HepG2 (cell line): ENCODE measurements around the gene STPG2. TPM values are rescaled to one million over a fixed set of nuclear protein-coding genes. Genes with fewer than 3 reads are reported as not detected.

Experiments used
- ATAC-seq: fragments of 200-7000 bp; cut with Tn5 transposase; 3 replicates; pipeline ENCODE4 v1.9.1; 2020; ENCODE audit warnings: mild to moderate bottlenecking, moderate library complexity
- BruUV-seq: library from RNA; stranded (reverse); fragments of 400-500 nt; replicated peaks from 2 replicates; lab custom pipeline; 2021; lab: Mats Ljungman, UMichigan
- CTCF ChIA-PET: fragments of 300-600 bp; formaldehyde crosslinking; extraction: SDS; loops from one replicate; lab custom pipeline; 2021; ENCODE audit warnings: low total read pairs, inconsistent platforms, low intra/inter-chr PET ratio; lab: Yijun Ruan, JAX
- POLR2A ChIA-PET: fragments of 350-600 bp; sonication (Branson Sonifier 250); formaldehyde crosslinking; loops from one replicate; lab custom pipeline; 2020; ENCODE audit warnings: antibody characterized with exemption, inconsistent platforms; lab: Yijun Ruan, JAX
- DNase-seq: peaks from one replicate; pipeline ENCODE4 v3.0.0-alpha.2; 2015; ENCODE audit warnings: low spot score
- FAIRE-seq: peaks from 3 replicates; lab custom pipeline; 2011; peaks lifted over from hg19 to GRCh38; lab: Jason Lieb, UNC
- H2AFZ ChIP-seq: one replicate; pipeline ENCODE4 v1.6.1; 2011; ENCODE audit warnings: low read length, inconsistent platforms
- H3K27ac ChIP-seq: fragments of 300-600 bp; 3 replicates; pipeline ENCODE4 v1.8.0; 2011; ENCODE audit warnings: mixed run types, mild to moderate bottlenecking, mixed read lengths, low read length, inconsistent platforms; ENCODE audit not compliant: insufficient read depth; ENCODE audit errors: extremely low read length
- H3K27me3 ChIP-seq, 2 experiments: fragments of 200-600 bp in 1 of 2; 2 replicates in 1 of 2; 3 replicates in 1 of 2; pipeline versions ENCODE4 v1.6.0 to v1.8.0; 2011; ENCODE audit warnings: low read length in 2 of 2, mild to moderate bottlenecking in 2 of 2, moderate library complexity in 2 of 2, inconsistent platforms in 1 of 2; ENCODE audit not compliant: insufficient read depth in 2 of 2, control insufficient read depth in 1 of 2
- H3K36me3 ChIP-seq, 2 experiments: fragments of 200-600 bp in 1 of 2; replicated peaks in 1 of 2; 2 replicates in 1 of 2; 3 replicates in 1 of 2; pipeline versions ENCODE4 v1.5.1 to v1.8.0; 2011; ENCODE audit warnings: low read length in 2 of 2, inconsistent platforms in 1 of 2; ENCODE audit not compliant: insufficient read depth in 2 of 2, control insufficient read depth in 1 of 2
- H3K4me1 ChIP-seq: 2 replicates; pipeline ENCODE4 v1.5.1; 2012; ENCODE audit warnings: low read length, inconsistent platforms; ENCODE audit not compliant: insufficient read depth
- H3K4me2 ChIP-seq: 2 replicates; pipeline ENCODE4 v1.6.0; 2011; ENCODE audit warnings: low read depth, low read length, inconsistent platforms
- H3K4me3 ChIP-seq, 3 experiments: fragments of 200-600 bp in 1 of 3; sonication (generic), shearing (Covaris generic) in 1 of 3; replicated peaks in 1 of 3; 2 replicates each; pipeline ENCODE4 v1.5.1; 2011 to 2016; ENCODE audit warnings: low read length in 3 of 3, inconsistent platforms in 2 of 3, low read depth in 2 of 3, mild to moderate bottlenecking in 2 of 3, control low read depth in 1 of 3, mixed read lengths in 1 of 3; ENCODE audit not compliant: insufficient read depth in 1 of 3
- H3K79me2 ChIP-seq: one replicate; pipeline ENCODE4 v1.6.1; 2011; ENCODE audit warnings: low read length, inconsistent platforms; ENCODE audit not compliant: insufficient read depth
- H3K9ac ChIP-seq: 2 replicates; pipeline ENCODE4 v1.6.0; 2011; ENCODE audit warnings: mild to moderate bottlenecking, low read depth, low read length, inconsistent platforms; ENCODE audit not compliant: insufficient read depth
- H3K9me3 ChIP-seq: 2 replicates; pipeline ENCODE4 v1.5.1; 2012; ENCODE audit warnings: mild to moderate bottlenecking, low read length
- H4K20me1 ChIP-seq: 2 replicates; pipeline ENCODE4 v1.6.0; 2011; ENCODE audit warnings: inconsistent platforms, mild to moderate bottlenecking, low read length, moderate library complexity; ENCODE audit not compliant: insufficient read depth
- CBFB ChIP-seq: sonication (generic); formaldehyde crosslinking; IDR thresholded peaks from 2 replicates; pipeline ENCODE4 v1.4.0; 2020; ENCODE audit warnings: missing genetic modification reagents
- CCDC6 ChIP-seq: sonication (generic); formaldehyde crosslinking; IDR thresholded peaks from 2 replicates; pipeline ENCODE4 v1.8.1; 2022; ENCODE audit warnings: mild to moderate bottlenecking, missing genetic modification reagents, moderate library complexity
- CENPX ChIP-seq: sonication (generic); formaldehyde crosslinking; IDR thresholded peaks from 2 replicates; pipeline ENCODE4 v1.9.0; 2021; ENCODE audit warnings: mild to moderate bottlenecking, missing genetic modification reagents, moderate library complexity
- CREM ChIP-seq, 2 experiments: sonication (generic) in 1 of 2; formaldehyde crosslinking in 1 of 2; IDR thresholded peaks; 2 replicates each; pipeline versions ENCODE4 v1.4.0 to v1.6.1; 2016 to 2020; ENCODE audit warnings: antibody characterized with exemption in 1 of 2, mild to moderate bottlenecking in 1 of 2, missing genetic modification reagents in 1 of 2
- GPN1 ChIP-seq: sonication (generic); formaldehyde crosslinking; IDR thresholded peaks from 2 replicates; pipeline ENCODE4 v1.5.1; 2020; ENCODE audit warnings: missing genetic modification reagents, borderline replicate concordance
- HNRNPL ChIP-seq: fragments of 200-400 bp; formaldehyde crosslinking; IDR thresholded peaks from 2 replicates; pipeline ENCODE4 v1.6.1; 2017; ENCODE audit warnings: mild to moderate bottlenecking, low read depth, low read length
- NR3C1 ChIP-seq: sonication (generic); formaldehyde crosslinking; IDR thresholded peaks from 2 replicates; pipeline ENCODE4 v1.4.0; 2020; ENCODE audit warnings: missing genetic modification reagents
- PHF8 ChIP-seq: sonication (generic); formaldehyde crosslinking; IDR thresholded peaks from 2 replicates; pipeline ENCODE4 v1.5.0; 2020; ENCODE audit warnings: missing genetic modification reagents
- RFXAP ChIP-seq: sonication (generic); formaldehyde crosslinking; IDR thresholded peaks from 2 replicates; pipeline ENCODE4 v1.4.0; 2020; ENCODE audit warnings: missing genetic modification reagents, borderline replicate concordance
- SNAI1 ChIP-seq: sonication (generic); formaldehyde crosslinking; IDR thresholded peaks from 2 replicates; pipeline ENCODE4 v1.5.0; 2020; ENCODE audit warnings: mild to moderate bottlenecking, missing genetic modification reagents, borderline replicate concordance
- ZBTB21 ChIP-seq: sonication (generic); formaldehyde crosslinking; IDR thresholded peaks from 2 replicates; pipeline ENCODE4 v1.4.0; 2020; ENCODE audit warnings: missing genetic modification reagents
- ZNF17 ChIP-seq: sonication (generic); formaldehyde crosslinking; IDR thresholded peaks from 2 replicates; pipeline ENCODE4 v1.5.0; 2020; ENCODE audit warnings: mild to moderate bottlenecking, missing genetic modification reagents
- ZNF207 ChIP-seq: fragments of 450-650 bp; IDR thresholded peaks from 2 replicates; pipeline ENCODE4 v1.6.1; 2016; ENCODE audit warnings: antibody characterized with exemption, borderline replicate concordance
- ZNF33B ChIP-seq: sonication (generic); formaldehyde crosslinking; IDR thresholded peaks from 2 replicates; pipeline ENCODE4 v1.5.1; 2020; ENCODE audit warnings: mild to moderate bottlenecking, missing genetic modification reagents
- ZNF550 ChIP-seq: sonication (generic); formaldehyde crosslinking; IDR thresholded peaks from 2 replicates; pipeline ENCODE4 v1.4.0; 2020; ENCODE audit warnings: mild to moderate bottlenecking, missing genetic modification reagents, borderline replicate concordance
- ZNF713 ChIP-seq: sonication (generic); formaldehyde crosslinking; IDR thresholded peaks from 2 replicates; pipeline ENCODE4 v1.4.0; 2020; ENCODE audit warnings: mild to moderate bottlenecking, missing genetic modification reagents
- ZNF761 ChIP-seq: sonication (generic); formaldehyde crosslinking; conservative IDR thresholded peaks from 2 replicates; pipeline ENCODE4 v1.4.0; 2020; ENCODE audit warnings: mild to moderate bottlenecking, missing genetic modification reagents
- WGBS: methylation state at CpG from one replicate; pipeline ENCODE4 v1.1.6; 2017; ENCODE audit warnings: low lambda C conversion rate; 5-methylcytosine and 5-hydroxymethylcytosine counted together
- in situ Hi-C: cut with HindIII; loops from 2 replicates; pipeline ENCODE4 v1.10.0; 2017; ENCODE audit warnings: low pct_unique_long_range_greater_than_20kb; ENCODE audit not compliant: extremely low pct_ligation_motif_present
- intact Hi-C: fragments of 100-400 bp; cut with micrococcal nuclease; formaldehyde crosslinking; loops from one replicate; pipeline ENCODE4 v1.10.0; 2022; ENCODE audit not compliant: unreplicated experiment
- polyA plus RNA-seq, 8 experiments: library from polyadenylated mRNA; depleted of rRNA in 3 of 8; stranded (reverse) in 7 of 8; unstranded in 1 of 8; fragments of >200 nt; fragmentation: Illumina TruSeq in 4 of 8; extraction: Trizol in 4 of 8; gene quantifications; 2 replicates each; pipeline versions ENCODE4 v1.2.1 to v1.2.3, GENCODE V29; 2011 to 2016; ENCODE audit warnings: low read depth in 4 of 8, missing spikeins in 1 of 8, mixed read lengths in 1 of 8; ENCODE audit not compliant: insufficient read depth in 1 of 8
- total RNA-seq, 5 experiments: library from RNA; depleted of rRNA; stranded (reverse); fragments of >200 nt; fragmentation: Illumina TruSeq; extraction: Trizol; gene quantifications; 2 replicates each; pipeline ENCODE4 v1.2.3, GENCODE V29; 2016; ENCODE audit warnings: low read depth in 1 of 5
- TF ChIP-seq, protein P1 (sequence below): sonication (generic); formaldehyde crosslinking; IDR thresholded peaks from 2 replicates; pipeline ENCODE4 v1.5.0; 2020; ENCODE audit warnings: mild to moderate bottlenecking, low read depth, missing genetic modification reagents, borderline replicate concordance
- TF ChIP-seq, protein P2 (sequence below): sonication (generic); formaldehyde crosslinking; IDR thresholded peaks from 2 replicates; pipeline ENCODE4 v1.5.0; 2020; ENCODE audit warnings: mild to moderate bottlenecking, missing genetic modification reagents, borderline replicate concordance

Gene STPG2
- total and polyA plus RNA-seq, 2 of the 13 experiments (the other 11 are each of a cell fraction or from before 2014, with no cell fraction given): 0.07 TPM; not detected in 1

DNA sequence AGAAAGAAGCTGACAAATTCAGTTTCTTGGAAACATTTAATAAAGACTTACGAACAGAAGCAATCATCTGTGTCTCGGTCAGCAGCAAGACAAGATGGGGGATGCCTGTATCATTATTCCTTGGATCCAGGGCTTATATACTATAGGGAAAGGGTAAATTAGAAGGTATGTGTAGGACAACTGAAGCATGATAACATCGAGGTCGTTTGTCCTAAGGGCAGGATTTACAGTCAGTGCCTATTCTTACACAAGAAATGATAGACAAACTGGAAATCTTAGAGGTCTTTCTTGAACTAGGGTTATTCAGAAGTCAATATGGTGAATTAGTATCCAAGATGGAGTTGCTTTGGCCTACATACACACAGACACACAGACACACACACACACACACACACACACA, 553.0 kb downstream of the STPG2 start:
- DNase-seq: no peak
- no TSS peak for BruUV-seq
- ChIA-PET POLR2A (no interaction called here), CTCF (no interaction called here)
- intact Hi-C loops (no loop called here), in situ Hi-C loops (no loop called here)
- Histone ChIP-seq H4K20me1 (no peaks in the 10 kb centered on the region), H3K4me3 (no peak overlapping the region), H3K4me2 (no peak overlapping the region), H3K36me3 (no peaks in the 10 kb centered on the region), H3K9ac (no peak overlapping the region), H3K4me1 (no peaks in the 10 kb centered on the region), H3K9me3 (peaks cover 25% of the 10 kb centered on the region), H3K27me3 (no peaks in the 10 kb centered on the region), H2AFZ (no peak overlapping the region), H3K27ac (no peak overlapping the region), H3K79me2 (no peaks in the 10 kb centered on the region)
- FAIRE-seq: no peak
- 1% methylated on average over 4 of the region's 4 CpGs for WGBS
- ATAC-seq: no peak
- no peak for TF ChIP-seq CENPX (CRISPR knock-in tag)
- no peak for TF ChIP-seq ZNF550 (CRISPR knock-in tag)
- no peak for TF ChIP-seq ZNF17
- TF ChIP-seq GPN1 (CRISPR knock-in tag): no peak
- TF ChIP-seq RFXAP (CRISPR knock-in tag): no peak
- no peak for TF ChIP-seq PHF8
- TF ChIP-seq, protein P1, sequence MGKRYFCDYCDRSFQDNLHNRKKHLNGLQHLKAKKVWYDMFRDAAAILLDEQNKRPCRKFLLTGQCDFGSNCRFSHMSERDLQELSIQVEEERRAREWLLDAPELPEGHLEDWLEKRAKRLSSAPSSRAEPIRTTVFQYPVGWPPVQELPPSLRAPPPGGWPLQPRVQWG (CRISPR knock-in tag): no peak
- no peak for TF ChIP-seq HNRNPL
- TF ChIP-seq ZBTB21 (CRISPR knock-in tag): no peak
- no peak for TF ChIP-seq ZNF713 (CRISPR knock-in tag)
- TF ChIP-seq, protein P2, sequence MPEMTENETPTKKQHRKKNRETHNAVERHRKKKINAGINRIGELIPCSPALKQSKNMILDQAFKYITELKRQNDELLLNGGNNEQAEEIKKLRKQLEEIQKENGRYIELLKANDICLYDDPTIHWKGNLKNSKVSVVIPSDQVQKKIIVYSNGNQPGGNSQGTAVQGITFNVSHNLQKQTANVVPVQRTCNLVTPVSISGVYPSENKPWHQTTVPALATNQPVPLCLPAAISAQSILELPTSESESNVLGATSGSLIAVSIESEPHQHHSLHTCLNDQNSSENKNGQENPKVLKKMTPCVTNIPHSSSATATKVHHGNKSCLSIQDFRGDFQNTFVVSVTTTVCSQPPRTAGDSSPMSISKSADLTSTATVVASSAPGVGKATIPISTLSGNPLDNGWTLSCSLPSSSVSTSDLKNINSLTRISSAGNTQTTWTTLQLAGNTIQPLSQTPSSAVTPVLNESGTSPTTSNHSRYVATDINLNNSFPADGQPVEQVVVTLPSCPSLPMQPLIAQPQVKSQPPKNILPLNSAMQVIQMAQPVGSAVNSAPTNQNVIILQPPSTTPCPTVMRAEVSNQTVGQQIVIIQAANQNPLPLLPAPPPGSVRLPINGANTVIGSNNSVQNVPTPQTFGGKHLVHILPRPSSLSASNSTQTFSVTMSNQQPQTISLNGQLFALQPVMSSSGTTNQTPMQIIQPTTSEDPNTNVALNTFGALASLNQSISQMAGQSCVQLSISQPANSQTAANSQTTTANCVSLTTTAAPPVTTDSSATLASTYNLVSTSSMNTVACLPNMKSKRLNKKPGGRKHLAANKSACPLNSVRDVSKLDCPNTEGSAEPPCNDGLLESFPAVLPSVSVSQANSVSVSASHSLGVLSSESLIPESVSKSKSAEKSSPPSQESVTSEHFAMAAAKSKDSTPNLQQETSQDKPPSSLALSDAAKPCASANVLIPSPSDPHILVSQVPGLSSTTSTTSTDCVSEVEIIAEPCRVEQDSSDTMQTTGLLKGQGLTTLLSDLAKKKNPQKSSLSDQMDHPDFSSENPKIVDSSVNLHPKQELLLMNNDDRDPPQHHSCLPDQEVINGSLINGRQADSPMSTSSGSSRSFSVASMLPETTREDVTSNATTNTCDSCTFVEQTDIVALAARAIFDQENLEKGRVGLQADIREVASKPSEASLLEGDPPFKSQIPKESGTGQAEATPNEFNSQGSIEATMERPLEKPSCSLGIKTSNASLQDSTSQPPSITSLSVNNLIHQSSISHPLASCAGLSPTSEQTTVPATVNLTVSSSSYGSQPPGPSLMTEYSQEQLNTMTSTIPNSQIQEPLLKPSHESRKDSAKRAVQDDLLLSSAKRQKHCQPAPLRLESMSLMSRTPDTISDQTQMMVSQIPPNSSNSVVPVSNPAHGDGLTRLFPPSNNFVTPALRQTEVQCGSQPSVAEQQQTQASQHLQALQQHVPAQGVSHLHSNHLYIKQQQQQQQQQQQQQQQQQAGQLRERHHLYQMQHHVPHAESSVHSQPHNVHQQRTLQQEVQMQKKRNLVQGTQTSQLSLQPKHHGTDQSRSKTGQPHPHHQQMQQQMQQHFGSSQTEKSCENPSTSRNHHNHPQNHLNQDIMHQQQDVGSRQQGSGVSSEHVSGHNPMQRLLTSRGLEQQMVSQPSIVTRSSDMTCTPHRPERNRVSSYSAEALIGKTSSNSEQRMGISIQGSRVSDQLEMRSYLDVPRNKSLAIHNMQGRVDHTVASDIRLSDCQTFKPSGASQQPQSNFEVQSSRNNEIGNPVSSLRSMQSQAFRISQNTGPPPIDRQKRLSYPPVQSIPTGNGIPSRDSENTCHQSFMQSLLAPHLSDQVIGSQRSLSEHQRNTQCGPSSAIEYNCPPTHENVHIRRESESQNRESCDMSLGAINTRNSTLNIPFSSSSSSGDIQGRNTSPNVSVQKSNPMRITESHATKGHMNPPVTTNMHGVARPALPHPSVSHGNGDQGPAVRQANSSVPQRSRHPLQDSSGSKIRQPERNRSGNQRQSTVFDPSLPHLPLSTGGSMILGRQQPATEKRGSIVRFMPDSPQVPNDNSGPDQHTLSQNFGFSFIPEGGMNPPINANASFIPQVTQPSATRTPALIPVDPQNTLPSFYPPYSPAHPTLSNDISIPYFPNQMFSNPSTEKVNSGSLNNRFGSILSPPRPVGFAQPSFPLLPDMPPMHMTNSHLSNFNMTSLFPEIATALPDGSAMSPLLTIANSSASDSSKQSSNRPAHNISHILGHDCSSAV (CRISPR knock-in tag): no peak
- no peak for TF ChIP-seq ZNF33B (CRISPR knock-in tag)
- TF ChIP-seq CBFB (CRISPR knock-in tag): no peak
- no peak for TF ChIP-seq SNAI1 (CRISPR knock-in tag)
- no peak for TF ChIP-seq ZNF761 (CRISPR knock-in tag)
- TF ChIP-seq CREM (IDR thresholded peaks at IDR 0.05): no peak
- TF ChIP-seq CREM (CRISPR knock-in tag; IDR thresholded peaks at IDR 0.05): no peak
- TF ChIP-seq CCDC6 (CRISPR knock-in tag): no peak
- no peak for TF ChIP-seq ZNF207
- TF ChIP-seq NR3C1 (CRISPR knock-in tag): no peak
